Measurements from ENCODE around the gene LRWD1.

LRWD1 gene

GRCh38 chr7:102457352-102457924 lies 7.3 kb upstream of the LRWD1 start:
- no peaks in the 10 kb centered on the region for H3K4me1 ChIP-seq (ENCODE audit: insufficient read depth, low read length)
- H3K4me3 ChIP-seq (ENCODE audit: low read depth in 1 of 2, low read length in 2 of 2) = no peak overlapping the region
- H3K27me3 ChIP-seq (ENCODE audit: control insufficient read depth in 1 of 2, insufficient read depth in 2 of 2, low read length in 2 of 2) = no peaks in the 10 kb centered on the region
- peaks cover 17% of the 10 kb centered on the region for H3K36me3 ChIP-seq (ENCODE audit: insufficient read depth, low read length)
- no peak overlapping the region for H3K9ac ChIP-seq (ENCODE audit: low read length)
- H3K9me3 ChIP-seq (ENCODE audit: low read length) = no peaks in the 10 kb centered on the region
- H3K27ac ChIP-seq (ENCODE audit: low read depth, low read length) = no peak overlapping the region

DNA sequence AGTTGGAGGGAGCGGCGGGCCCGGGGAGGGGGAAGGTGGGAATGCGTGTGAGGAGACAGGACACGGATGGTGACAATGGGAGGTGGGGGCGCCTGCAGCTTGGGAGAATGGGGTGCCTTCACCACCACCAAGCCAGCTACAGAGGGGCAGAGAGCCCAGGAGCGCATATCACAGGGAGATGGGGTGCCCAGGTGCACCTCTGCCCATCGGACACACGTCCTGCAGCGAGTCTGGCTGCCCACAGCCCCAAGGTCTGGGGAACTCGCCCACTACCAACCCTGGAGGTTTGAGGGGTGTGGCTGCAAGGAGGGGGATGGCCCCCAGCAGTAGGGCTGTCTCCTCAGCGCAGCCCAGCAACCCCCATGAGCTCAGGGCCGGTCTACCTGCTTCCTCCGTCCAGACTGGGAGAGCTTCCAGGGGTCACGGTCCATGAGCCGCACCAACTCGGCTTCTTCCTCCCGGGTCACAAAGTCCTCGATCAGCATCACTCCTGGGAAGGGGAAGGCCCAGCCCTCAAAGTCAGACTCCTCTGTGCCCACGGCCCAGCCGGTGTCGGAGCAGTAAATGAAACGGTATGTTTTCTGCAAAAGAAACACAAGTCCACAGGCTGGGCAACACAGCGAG lies 5.5 kb upstream of the LRWD1 start:
- Histone ChIP-seq H3K9me3 (ENCODE audit: low read length) (no peaks in the 10 kb centered on the region), H3K9ac (ENCODE audit: low read length) (no peak overlapping the region), H3K4me1 (ENCODE audit: insufficient read depth, low read length) (peaks cover 8% of the 10 kb centered on the region), H3K36me3 (ENCODE audit: insufficient read depth, low read length) (peaks cover 17% of the 10 kb centered on the region), H3K27ac (ENCODE audit: low read depth, low read length) (no peak overlapping the region), H3K27me3 (ENCODE audit: control insufficient read depth in 1 of 2, insufficient read depth in 2 of 2, low read length in 2 of 2) (no peaks in the 10 kb centered on the region), H3K4me3 (ENCODE audit: low read depth in 1 of 2, low read length in 2 of 2) (no peak overlapping the region)

GRCh38 chr7:102460467-102460866 lies 4.3 kb upstream of the LRWD1 start:
- Histone ChIP-seq H3K27me3 (ENCODE audit: control insufficient read depth in 1 of 2, insufficient read depth in 2 of 2, low read length in 2 of 2) (no peaks in the 10 kb centered on the region), H3K9ac (ENCODE audit: low read length) (no peak overlapping the region), H3K9me3 (ENCODE audit: low read length) (no peaks in the 10 kb centered on the region), H3K4me1 (ENCODE audit: insufficient read depth, low read length) (peaks cover 9% of the 10 kb centered on the region), H3K36me3 (ENCODE audit: insufficient read depth, low read length) (peaks cover 17% of the 10 kb centered on the region), H3K4me3 (ENCODE audit: low read depth in 1 of 2, low read length in 2 of 2) (no peak overlapping the region), H3K27ac (ENCODE audit: low read depth, low read length) (no peak overlapping the region)

DNA sequence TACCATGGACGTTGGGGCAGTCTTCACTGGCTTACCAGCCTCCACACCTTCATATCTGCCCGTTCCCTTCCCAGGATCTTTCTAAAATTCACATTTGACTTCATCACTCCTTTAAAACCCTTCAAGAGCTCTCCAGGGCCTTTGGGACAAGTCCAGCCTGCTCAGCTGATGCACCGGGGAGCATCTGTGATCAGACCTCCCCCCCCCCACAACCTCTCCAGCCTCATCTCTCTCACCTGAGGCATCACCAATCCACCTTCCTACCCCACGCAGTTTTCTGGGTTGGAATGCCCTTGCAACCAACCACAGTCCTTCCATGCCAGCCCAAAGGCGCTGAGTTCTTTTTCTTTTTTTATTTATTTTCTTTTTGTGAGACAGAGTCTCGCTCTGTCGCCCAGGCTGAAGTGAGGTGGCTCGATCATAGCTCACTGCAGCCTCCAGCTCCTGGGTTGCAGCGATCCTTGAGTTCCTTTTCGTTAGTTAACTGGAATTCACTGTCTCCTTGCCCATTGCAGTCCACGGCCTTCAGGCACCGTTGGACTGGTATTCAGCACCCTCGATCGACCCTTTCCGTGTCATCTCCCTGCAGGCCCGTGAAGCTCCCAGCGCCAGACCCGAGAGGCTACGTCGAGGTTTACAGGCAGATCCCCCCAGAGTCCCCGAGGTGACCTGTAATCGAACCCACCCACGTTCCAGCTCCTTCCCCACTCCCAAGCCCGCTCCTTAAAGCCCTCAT lies 775 bp upstream of the LRWD1 start:
- peak overlapping the region; percentile 97 to 100 for H3K4me3 ChIP-seq (ENCODE audit: low read depth in 1 of 2, low read length in 2 of 2)
- H3K27ac ChIP-seq (ENCODE audit: low read depth, low read length) = peak overlapping the region; percentile 98
- no peaks in the 10 kb centered on the region for H3K9me3 ChIP-seq (ENCODE audit: low read length)
- peaks cover 16% of the 10 kb centered on the region for H3K4me1 ChIP-seq (ENCODE audit: insufficient read depth, low read length)
- peak overlapping the region; percentile 93 for H3K9ac ChIP-seq (ENCODE audit: low read length)
- H3K36me3 ChIP-seq (ENCODE audit: insufficient read depth, low read length) = peaks cover 5% of the 10 kb centered on the region
- H3K27me3 ChIP-seq (ENCODE audit: control insufficient read depth in 1 of 2, insufficient read depth in 2 of 2, low read length in 2 of 2) = no peaks in the 10 kb centered on the region

- no peak overlapping the region for H3K27ac ChIP-seq (ENCODE audit: low read depth, low read length)
- no peaks in the 10 kb centered on the region for H3K27me3 ChIP-seq (ENCODE audit: control insufficient read depth in 1 of 2, insufficient read depth in 2 of 2, low read length in 2 of 2)
- H3K36me3 ChIP-seq (ENCODE audit: insufficient read depth, low read length) = peaks cover 4% of the 10 kb centered on the region
- no peaks in the 10 kb centered on the region for H3K9me3 ChIP-seq (ENCODE audit: low read length)
- peak overlapping the region; percentile 97 to 100 for H3K4me3 ChIP-seq (ENCODE audit: low read depth in 1 of 2, low read length in 2 of 2)
- peaks cover 16% of the 10 kb centered on the region for H3K4me1 ChIP-seq (ENCODE audit: insufficient read depth, low read length)
- H3K9ac ChIP-seq (ENCODE audit: low read length) = no peak overlapping the region
Measured at GRCh38 chr7:102466097-102466496, 1.3 kb downstream of the LRWD1 start.

- Histone ChIP-seq H3K9me3 (ENCODE audit: low read length) (no peaks in the 10 kb centered on the region), H3K4me3 (ENCODE audit: low read depth in 1 of 2, low read length in 2 of 2) (no peak overlapping the region), H3K27me3 (ENCODE audit: control insufficient read depth in 1 of 2, insufficient read depth in 2 of 2, low read length in 2 of 2) (no peaks in the 10 kb centered on the region), H3K4me1 (ENCODE audit: insufficient read depth, low read length) (peaks cover 16% of the 10 kb centered on the region), H3K36me3 (ENCODE audit: insufficient read depth, low read length) (peaks cover 4% of the 10 kb centered on the region), H3K27ac (ENCODE audit: low read depth, low read length) (no peak overlapping the region), H3K9ac (ENCODE audit: low read length) (no peak overlapping the region)
Measured at GRCh38 chr7:102467581-102468477, 3.0 kb downstream of the LRWD1 start.

GRCh38 chr7:102468478-102469350 lies 3.9 kb downstream of the LRWD1 start:
- peaks cover 11% of the 10 kb centered on the region for H3K4me1 ChIP-seq (ENCODE audit: insufficient read depth, low read length)
- peaks cover 4% of the 10 kb centered on the region for H3K36me3 ChIP-seq (ENCODE audit: insufficient read depth, low read length)
- no peak overlapping the region for H3K9ac ChIP-seq (ENCODE audit: low read length)
- H3K27me3 ChIP-seq (ENCODE audit: control insufficient read depth in 1 of 2, insufficient read depth in 2 of 2, low read length in 2 of 2) = no peaks in the 10 kb centered on the region
- no peaks in the 10 kb centered on the region for H3K9me3 ChIP-seq (ENCODE audit: low read length)
- no peak overlapping the region for H3K27ac ChIP-seq (ENCODE audit: low read depth, low read length)
- no peak overlapping the region for H3K4me3 ChIP-seq (ENCODE audit: low read depth in 1 of 2, low read length in 2 of 2)

- H3K9me3 ChIP-seq (ENCODE audit: low read length) = no peaks in the 10 kb centered on the region
- peaks cover 4% of the 10 kb centered on the region for H3K36me3 ChIP-seq (ENCODE audit: insufficient read depth, low read length)
- no peak overlapping the region for H3K9ac ChIP-seq (ENCODE audit: low read length)
- H3K4me1 ChIP-seq (ENCODE audit: insufficient read depth, low read length) = peaks cover 7% of the 10 kb centered on the region
- H3K27ac ChIP-seq (ENCODE audit: low read depth, low read length) = no peak overlapping the region
- no peak overlapping the region for H3K4me3 ChIP-seq (ENCODE audit: low read depth in 1 of 2, low read length in 2 of 2)
- H3K27me3 ChIP-seq (ENCODE audit: control insufficient read depth in 1 of 2, insufficient read depth in 2 of 2, low read length in 2 of 2) = no peaks in the 10 kb centered on the region
Measured at GRCh38 chr7:102469351-102469971, 4.7 kb downstream of the LRWD1 start.

GRCh38 chr7:102469972-102470825 lies 5.4 kb downstream of the LRWD1 start:
- H3K27ac ChIP-seq (ENCODE audit: low read depth, low read length) = no peak overlapping the region

GRCh38 chr7:102471791-102472125 lies 7.0 kb downstream of the LRWD1 start:
- H3K4me1 ChIP-seq (ENCODE audit: insufficient read depth, low read length) = no peaks in the 10 kb centered on the region
- no peak overlapping the region for H3K4me3 ChIP-seq (ENCODE audit: low read depth in 1 of 2, low read length in 2 of 2)
- peaks cover 4% of the 10 kb centered on the region for H3K36me3 ChIP-seq (ENCODE audit: insufficient read depth, low read length)
- no peaks in the 10 kb centered on the region for H3K9me3 ChIP-seq (ENCODE audit: low read length)
- H3K27ac ChIP-seq (ENCODE audit: low read depth, low read length) = no peak overlapping the region
- no peak overlapping the region for H3K9ac ChIP-seq (ENCODE audit: low read length)
- H3K27me3 ChIP-seq (ENCODE audit: control insufficient read depth in 1 of 2, insufficient read depth in 2 of 2, low read length in 2 of 2) = no peaks in the 10 kb centered on the region

More at GRCh38 chr7:102469972-102470825, 5.4 kb downstream of the LRWD1 start:
- H3K9me3 ChIP-seq (ENCODE audit: low read length) = no peaks in the 10 kb centered on the region
- no peaks in the 10 kb centered on the region for H3K27me3 ChIP-seq (ENCODE audit: control insufficient read depth in 1 of 2, insufficient read depth in 2 of 2, low read length in 2 of 2)
- H3K4me3 ChIP-seq (ENCODE audit: low read depth in 1 of 2, low read length in 2 of 2) = no peak overlapping the region
- peaks cover 4% of the 10 kb centered on the region for H3K36me3 ChIP-seq (ENCODE audit: insufficient read depth, low read length)
- peaks cover 7% of the 10 kb centered on the region for H3K4me1 ChIP-seq (ENCODE audit: insufficient read depth, low read length)
- H3K9ac ChIP-seq (ENCODE audit: low read length) = no peak overlapping the region

Data from muscle layer of colon (tissue), 2 donors.